Left lobe of liver (tissue), 2 donors: ENCODE data around the gene CARD14. TPM values are rescaled to one million over a fixed set of nuclear protein-coding genes. Genes with fewer than 3 reads are reported as not detected.
"Not testable (repeated sequence)": the region's sequence is repeated elsewhere in the genome, so short reads cannot be mapped to it uniquely, and the experiment has no call there.

ENCODE experiments used
- ATAC-seq: fragments of 200-7000 bp; cut with Tn5 transposase; one replicate; pipeline ENCODE4 v1.9.1; 2020; ENCODE audit warnings: mild to moderate bottlenecking, moderate library complexity
- DNase-seq: peaks from one replicate; pipeline ENCODE4 v3.0.0-alpha.2; 2020; ENCODE audit warnings: low spot score
- total RNA-seq: library from RNA; stranded (reverse); gene quantifications from one replicate; pipeline ENCODE4 v1.2.1, GENCODE V29; 2021
- donor health status: DM: no; HTN: no; CAD: no; lungs with moderate emphysema.
- donor health status: DM: no; HTN: yes; CAD: no.

Gene CARD14
- total RNA-seq, 1 donor from 2014 or later: 0.23 TPM

- no peak for ATAC-seq
- no peak for DNase-seq
These were observed 77.7 kb downstream of the CARD14 start for GRCh38 chr17:80247561-80247960.

- ATAC-seq: no peak
- DNase-seq: no peak
These were observed 78.4 kb downstream of the CARD14 start for GRCh38 chr17:80248001-80248893.

DNA sequence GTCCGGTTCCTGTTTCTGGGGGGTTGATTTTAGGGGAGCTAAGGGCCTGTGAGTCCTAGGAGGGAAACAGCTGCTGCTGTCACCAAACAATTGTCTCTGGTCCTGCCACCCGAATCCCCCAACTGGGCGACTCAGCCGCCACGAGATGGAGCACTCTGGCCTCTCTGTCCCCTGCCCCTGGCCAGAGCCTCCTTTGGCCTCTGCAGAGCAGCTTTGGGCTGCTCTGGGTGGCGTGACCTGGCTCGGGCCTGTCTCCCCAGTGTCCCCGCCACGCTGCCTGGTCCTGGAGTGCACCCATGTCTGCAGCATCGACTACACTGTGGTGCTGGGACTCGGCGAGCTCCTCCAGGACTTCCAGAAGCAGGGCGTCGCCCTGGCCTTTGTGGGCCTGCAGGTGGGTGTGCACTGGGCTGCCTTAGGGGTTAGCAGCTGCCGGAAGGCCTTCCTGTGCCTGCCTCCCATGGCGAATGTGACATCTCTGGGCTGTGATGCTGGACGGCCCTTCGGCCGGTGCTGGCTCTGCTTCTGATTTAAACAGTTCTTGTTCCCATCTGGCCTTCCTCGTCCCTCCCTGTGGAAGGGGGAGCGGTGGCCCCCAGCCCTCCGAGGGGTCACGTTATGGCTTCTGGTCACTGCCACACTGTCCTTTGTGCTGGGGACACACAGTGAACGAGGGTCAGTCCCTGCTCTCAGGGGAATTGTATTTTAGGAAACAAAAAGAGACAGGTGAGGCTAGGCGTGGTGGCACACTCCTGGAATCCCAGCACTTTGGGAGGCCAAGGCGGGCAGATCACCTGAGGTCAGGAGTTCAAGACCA lies 79.3 kb downstream of the CARD14 start:
- DNase-seq (no peak), ATAC-seq (no peak)

DNA sequence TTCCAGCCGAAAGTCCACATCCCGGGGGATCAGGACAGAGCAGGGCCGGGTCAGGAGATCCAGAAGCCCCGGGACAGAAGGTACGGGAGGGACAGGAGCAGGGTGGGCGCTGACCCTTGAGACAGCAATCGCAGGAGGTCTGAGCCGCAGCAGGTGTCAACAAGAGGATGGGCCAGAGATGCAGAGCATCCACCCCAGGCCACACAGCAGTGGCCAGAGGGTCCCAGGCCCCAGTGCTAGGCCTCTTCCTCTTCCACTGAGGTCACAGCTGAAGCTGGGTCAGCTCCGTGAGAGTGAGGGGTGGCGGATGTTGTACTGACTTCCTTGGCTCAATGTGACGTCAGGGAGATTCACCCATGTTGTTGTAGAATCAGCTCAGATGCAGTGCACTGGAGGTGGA lies 82.1 kb downstream of the CARD14 start:
- ATAC-seq (no peak), DNase-seq (no peak)

DNA sequence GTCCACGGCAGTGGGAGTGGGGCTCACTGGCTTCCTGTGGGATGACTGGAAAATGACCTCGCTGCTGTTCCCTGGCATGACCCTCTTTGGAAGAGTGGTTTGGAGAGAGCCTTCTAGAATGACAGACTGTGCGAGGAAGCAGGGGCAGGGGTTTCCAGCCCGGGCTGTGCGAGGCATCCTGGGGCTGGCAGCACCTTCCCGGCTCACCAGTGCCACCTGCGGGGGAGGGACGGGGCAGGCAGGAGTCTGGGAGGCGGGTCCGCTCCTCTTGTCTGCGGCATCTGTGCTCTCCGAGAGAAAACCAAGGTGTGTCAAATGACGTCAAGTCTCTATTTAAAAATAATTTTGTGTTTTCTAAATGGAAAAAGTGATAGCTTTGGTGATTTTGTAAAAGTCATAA lies 83.0 kb downstream of the CARD14 start:
- DNase-seq: peak; percentile 61
- ATAC-seq: peak; percentile 92

DNA sequence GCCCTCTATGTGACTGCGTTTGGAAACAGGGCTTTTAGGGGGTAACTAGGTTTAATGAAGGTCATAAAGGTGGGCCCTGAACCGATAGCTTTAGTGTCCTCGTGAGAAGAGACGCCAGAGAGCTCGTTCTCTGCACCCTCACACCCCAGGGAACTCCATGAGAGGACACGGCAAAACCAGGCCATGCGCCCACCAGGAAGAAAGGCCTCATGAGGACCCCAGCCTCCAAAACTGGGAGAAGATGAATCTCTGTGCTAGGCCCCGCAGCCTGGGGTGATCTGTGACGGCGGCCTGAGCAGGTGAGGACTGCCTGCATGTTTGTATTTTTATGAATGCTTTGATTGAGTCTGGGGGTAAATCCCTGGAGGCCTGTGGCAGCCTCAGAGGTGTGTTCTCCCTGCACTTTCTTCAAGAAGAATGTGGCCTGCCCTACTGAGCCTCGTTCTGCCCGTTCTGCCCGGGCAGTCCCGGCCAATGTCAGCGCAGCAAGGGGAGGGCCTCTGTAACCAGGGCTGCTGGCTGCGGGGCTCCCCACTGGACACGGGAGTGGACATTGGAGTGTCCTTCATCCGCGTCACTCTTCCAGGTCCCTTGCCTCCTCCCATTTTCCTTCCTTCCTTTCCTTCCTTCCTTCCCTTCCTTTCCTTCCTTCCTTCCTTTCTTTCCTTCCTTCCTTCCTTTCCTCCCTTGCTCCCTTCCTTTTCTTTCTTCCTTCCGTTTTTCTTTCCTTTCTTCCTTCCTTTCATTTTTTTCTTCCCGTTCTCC lies 84.0 kb downstream of the CARD14 start:
- DNase-seq: no peak
- ATAC-seq: no peak

GRCh38 chr17:80254396-80255251 lies 84.8 kb downstream of the CARD14 start:
- peak; percentile 14 for ATAC-seq
- no peak for DNase-seq

DNA sequence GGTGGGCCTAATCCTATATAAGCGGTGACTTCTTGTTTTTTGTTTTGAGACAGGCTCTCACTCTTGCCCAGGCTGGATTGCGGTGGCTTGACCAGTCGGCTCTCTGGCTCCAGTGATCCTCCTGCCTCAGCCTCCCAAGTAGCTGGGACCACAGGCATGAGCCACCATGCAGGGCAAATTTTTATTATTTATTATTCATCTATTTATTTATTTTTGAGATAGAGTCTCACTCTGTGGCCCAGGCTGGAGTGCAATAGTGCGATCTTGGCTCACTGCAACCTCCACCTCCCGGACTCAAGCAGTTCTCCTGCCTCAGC lies 86.2 kb downstream of the CARD14 start:
- DNase-seq: no peak
- ATAC-seq: no peak

GRCh38 chr17:80257716-80258213 lies 87.9 kb downstream of the CARD14 start:
- DNase-seq: no peak
- no peak for ATAC-seq

- ATAC-seq: not testable (repeated sequence)
These were observed 88.5 kb downstream of the CARD14 start for GRCh38 chr17:80258296-80258695.

More at GRCh38 chr17:80258296-80258695, 88.5 kb downstream of the CARD14 start:
- DNase-seq: not testable (repeated sequence)

Other genes with a start within 250 kb of the CARD14 start
- gene TBC1D16, start 134.2 kb upstream of the CARD14 start, total RNA-seq: 16.4 TPM
- 6.8 TPM for gene CCDC40, start 133.4 kb upstream of the CARD14 start, total RNA-seq
- 50.6 TPM for gene GAA, start 68.4 kb upstream of the CARD14 start, total RNA-seq
- 21.8 TPM for gene EIF4A3, start 22.9 kb upstream of the CARD14 start, total RNA-seq
- 25.6 TPM for gene SGSH, start 50.3 kb downstream of the CARD14 start, total RNA-seq
- 6.7 TPM for gene SLC26A11, start 50.4 kb downstream of the CARD14 start, total RNA-seq
- 59.8 TPM for gene RNF213, start 90.8 kb downstream of the CARD14 start, total RNA-seq
- 15.6 TPM for gene ENDOV, start 245.1 kb downstream of the CARD14 start, total RNA-seq